ENCODE results near the gene SLC16A4.
"Not testable (repeated sequence)": the region's sequence is repeated elsewhere in the genome, so short reads cannot be mapped to it uniquely, and the experiment has no call there.

The SLC16A4 gene

DNA sequence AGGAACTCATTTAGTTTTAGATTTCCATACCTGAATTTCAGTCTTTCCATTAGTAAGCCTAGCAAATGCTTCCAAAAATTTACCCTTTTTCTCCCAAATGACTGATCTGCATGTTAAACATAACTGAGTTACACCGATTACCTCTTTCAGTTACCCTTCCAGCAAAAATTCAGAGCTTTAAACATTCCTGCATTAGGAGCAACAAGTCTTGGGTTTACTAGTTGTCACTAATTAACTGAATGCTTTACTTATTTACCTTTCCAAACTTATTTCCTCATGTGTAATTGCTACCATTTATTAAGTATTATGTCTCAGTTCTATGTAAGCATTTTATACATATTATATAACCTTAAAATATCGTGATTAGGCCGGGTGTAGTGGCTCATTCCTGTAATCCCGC is 13.6 kb upstream of the SLC16A4 start:
- TF ChIP-seq, protein P1, sequence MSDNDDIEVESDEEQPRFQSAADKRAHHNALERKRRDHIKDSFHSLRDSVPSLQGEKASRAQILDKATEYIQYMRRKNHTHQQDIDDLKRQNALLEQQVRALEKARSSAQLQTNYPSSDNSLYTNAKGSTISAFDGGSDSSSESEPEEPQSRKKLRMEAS (IDR thresholded peaks at IDR 0.05; ENCODE audit: low read depth, low read length) = no peak
- TF ChIP-seq POLR2A (IDR thresholded peaks at IDR 0.05; ENCODE audit: extremely low read depth, insufficient read length) = no peak
- no peak for TF ChIP-seq MYC (IDR thresholded peaks at IDR 0.05; ENCODE audit: low read depth, low read length)
- TF ChIP-seq, protein P2, sequence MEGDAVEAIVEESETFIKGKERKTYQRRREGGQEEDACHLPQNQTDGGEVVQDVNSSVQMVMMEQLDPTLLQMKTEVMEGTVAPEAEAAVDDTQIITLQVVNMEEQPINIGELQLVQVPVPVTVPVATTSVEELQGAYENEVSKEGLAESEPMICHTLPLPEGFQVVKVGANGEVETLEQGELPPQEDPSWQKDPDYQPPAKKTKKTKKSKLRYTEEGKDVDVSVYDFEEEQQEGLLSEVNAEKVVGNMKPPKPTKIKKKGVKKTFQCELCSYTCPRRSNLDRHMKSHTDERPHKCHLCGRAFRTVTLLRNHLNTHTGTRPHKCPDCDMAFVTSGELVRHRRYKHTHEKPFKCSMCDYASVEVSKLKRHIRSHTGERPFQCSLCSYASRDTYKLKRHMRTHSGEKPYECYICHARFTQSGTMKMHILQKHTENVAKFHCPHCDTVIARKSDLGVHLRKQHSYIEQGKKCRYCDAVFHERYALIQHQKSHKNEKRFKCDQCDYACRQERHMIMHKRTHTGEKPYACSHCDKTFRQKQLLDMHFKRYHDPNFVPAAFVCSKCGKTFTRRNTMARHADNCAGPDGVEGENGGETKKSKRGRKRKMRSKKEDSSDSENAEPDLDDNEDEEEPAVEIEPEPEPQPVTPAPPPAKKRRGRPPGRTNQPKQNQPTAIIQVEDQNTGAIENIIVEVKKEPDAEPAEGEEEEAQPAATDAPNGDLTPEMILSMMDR (IDR thresholded peaks at IDR 0.05; ENCODE audit: low read depth, low read length) = no peak
- H3K4me3 ChIP-seq (ENCODE audit: low read depth, low read length) = no peak overlapping the region
- DNase-seq (ENCODE audit: low read depth) = no peak

DNA sequence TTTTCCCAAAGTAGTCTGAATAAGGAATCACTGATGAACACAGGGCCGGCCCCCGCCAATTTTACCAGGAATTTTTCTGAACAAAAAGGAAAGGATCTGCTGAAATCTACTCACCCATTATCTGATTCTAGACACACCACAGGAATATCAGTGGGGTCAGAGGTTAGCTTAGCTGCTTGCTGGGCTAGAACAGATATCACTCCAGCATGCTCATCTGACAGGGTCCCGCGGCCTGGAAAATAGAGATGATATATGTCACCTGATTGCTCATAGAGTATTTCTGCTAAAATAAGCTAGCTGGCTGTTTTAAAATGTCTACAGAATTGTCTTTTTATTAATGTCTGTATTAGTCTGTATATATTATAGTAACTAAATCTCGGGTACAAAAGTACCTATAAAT is 13.0 kb upstream of the SLC16A4 start:
- no peak overlapping the region for H3K4me3 ChIP-seq (ENCODE audit: low read depth, low read length)
- TF ChIP-seq, protein P1 (IDR thresholded peaks at IDR 0.05; ENCODE audit: low read depth, low read length) = no peak
- no peak for TF ChIP-seq MYC (IDR thresholded peaks at IDR 0.05; ENCODE audit: low read depth, low read length)
- TF ChIP-seq POLR2A (IDR thresholded peaks at IDR 0.05; ENCODE audit: extremely low read depth, insufficient read length) = no peak
- no peak for DNase-seq (ENCODE audit: low read depth)

DNA sequence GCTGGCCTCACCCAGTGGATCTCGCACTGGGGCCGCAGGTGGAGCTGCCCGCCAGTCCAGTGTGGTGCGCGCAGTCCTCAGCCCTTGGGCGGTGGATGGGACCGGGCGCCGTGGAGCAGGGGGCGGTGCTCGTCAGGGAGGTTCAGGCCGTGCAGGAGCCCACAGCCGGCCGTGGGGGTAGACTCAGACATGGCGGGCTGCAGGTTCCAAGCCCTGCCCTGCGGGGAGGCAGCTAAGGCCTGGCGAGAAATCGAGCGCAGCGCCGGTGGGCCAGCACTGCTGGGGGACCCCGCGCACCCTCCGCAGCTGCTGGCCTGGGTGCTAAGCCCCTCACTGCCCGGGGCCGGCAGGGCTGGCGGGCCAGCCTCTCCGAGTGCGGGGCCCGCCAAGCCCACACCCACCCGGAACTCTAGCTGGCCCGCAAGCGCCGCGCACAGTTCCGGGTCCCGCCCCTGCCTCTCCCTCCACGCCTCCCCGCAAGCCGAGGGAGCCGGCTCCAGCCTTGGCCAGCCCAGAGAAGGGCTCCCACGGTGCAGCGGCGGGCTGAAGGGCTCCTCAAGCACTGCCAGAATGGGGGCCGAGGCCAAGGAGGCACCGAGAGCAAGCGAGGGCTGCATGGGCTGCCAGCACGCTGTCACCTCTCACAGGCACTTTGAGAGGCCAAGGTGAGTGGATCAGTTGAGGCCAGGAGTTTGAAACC is 5.6 kb upstream of the SLC16A4 start:
- not testable (repeated sequence) for DNase-seq (ENCODE audit: low read depth); H3K4me3 ChIP-seq (ENCODE audit: low read depth, low read length)

DNA sequence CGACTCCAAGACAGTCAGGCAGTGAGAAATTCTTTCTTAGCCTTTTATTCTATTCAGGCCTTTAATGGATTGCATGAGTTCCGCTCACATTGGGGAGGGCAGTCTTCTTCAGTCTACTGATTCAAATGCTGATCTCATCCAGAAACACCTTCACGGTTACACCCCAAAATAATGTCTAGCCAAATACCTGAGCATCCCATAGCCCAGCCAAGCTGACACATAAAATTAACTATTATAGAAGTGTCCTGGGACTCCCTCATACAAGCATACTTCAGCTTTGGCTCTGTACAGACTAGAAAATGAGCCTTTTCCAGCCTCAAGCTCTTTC is 3.6 kb upstream of the SLC16A4 start:
- TF ChIP-seq, protein P1 (IDR thresholded peaks at IDR 0.05; ENCODE audit: low read depth, low read length) = no peak
- TF ChIP-seq MYC (IDR thresholded peaks at IDR 0.05; ENCODE audit: low read depth, low read length) = no peak
- TF ChIP-seq, protein P2 (IDR thresholded peaks at IDR 0.05; ENCODE audit: low read depth, low read length) = no peak
- TF ChIP-seq POLR2A (IDR thresholded peaks at IDR 0.05; ENCODE audit: extremely low read depth, insufficient read length) = no peak
- DNase-seq (ENCODE audit: low read depth) = no peak
- no peak overlapping the region for H3K4me3 ChIP-seq (ENCODE audit: low read depth, low read length)

DNA sequence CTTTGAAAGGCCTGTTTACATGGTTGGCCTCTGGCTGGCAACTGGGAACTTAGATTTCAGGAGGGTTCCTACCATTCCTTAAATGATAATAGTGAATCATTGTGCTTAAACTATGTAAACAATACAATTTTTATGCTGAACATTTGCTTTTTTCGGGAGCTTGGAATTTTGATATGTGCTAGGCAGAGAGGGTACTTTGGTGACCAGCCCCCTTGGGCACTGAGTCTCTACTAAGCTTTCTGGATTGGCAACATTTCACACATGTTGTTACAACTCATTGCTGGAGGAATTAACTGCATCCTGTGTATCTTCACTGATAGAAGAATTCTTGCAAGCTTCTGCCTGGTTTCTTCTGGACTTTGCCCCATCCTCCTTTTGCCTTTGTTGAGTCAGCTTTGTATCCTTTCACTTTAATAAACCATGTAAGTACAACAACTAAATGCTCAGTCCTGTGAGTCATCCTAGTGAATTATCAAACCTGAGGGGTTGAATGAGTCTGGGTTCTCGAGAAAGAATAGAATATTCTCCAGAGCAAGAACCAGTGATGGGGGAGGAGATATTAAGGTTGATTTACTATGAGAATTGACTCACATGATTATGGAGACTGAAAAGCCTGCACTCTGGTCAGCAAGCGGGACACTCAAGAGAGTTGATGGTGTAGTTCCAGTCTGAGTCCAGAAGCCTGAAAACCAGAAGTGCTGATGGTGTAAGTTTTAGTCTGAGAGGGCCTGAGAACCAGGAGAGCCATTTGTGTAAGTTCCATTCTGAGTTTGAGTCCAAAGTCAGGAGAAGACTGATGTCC is 3.1 kb upstream of the SLC16A4 start:
- H3K4me3 ChIP-seq (ENCODE audit: low read depth, low read length) = no peak overlapping the region
- DNase-seq (ENCODE audit: low read depth) = no peak
- TF ChIP-seq MYC (IDR thresholded peaks at IDR 0.05; ENCODE audit: low read depth, low read length) (no peak), POLR2A (IDR thresholded peaks at IDR 0.05; ENCODE audit: extremely low read depth, insufficient read length) (no peak)
- TF ChIP-seq, protein P2 (IDR thresholded peaks at IDR 0.05; ENCODE audit: low read depth, low read length) = no peak
- TF ChIP-seq, protein P1 (IDR thresholded peaks at IDR 0.05; ENCODE audit: low read depth, low read length) = no peak

DNA sequence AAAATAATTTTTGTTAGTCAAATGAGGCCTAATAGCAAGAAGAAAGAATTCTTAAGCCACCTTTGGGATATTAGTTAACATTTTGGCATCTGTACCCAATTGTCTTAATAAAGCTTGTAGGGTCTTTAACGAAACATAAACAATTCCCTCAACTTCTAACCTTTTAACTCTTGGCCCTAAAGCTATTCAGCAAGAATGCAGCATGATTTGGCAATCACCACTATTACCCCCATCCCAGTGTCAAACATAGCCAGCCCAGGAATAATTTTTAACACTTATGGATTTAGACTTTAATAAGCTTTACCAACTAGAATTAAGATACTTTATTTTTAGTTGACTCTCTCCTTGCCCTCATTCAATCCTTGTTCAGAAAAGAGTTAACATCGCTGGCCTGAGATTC is 2.5 kb upstream of the SLC16A4 start:
- no peak overlapping the region for H3K4me3 ChIP-seq (ENCODE audit: low read depth, low read length)
- DNase-seq (ENCODE audit: low read depth) = no peak
- TF ChIP-seq MYC (IDR thresholded peaks at IDR 0.05; ENCODE audit: low read depth, low read length) (no peak), POLR2A (IDR thresholded peaks at IDR 0.05; ENCODE audit: extremely low read depth, insufficient read length) (no peak)
- TF ChIP-seq, protein P2 (IDR thresholded peaks at IDR 0.05; ENCODE audit: low read depth, low read length) = no peak
- TF ChIP-seq, protein P1 (IDR thresholded peaks at IDR 0.05; ENCODE audit: low read depth, low read length) = no peak

Data from NB4 (cell line).